ENCODE results near the gene SLC36A4. TPM values are rescaled to one million over a fixed set of nuclear protein-coding genes. Genes with fewer than 3 reads are reported as not detected.
A peak's percentile ranks its signal among the peaks of the same experiment; 100 is the strongest.

Gene SLC36A4
- total and polyA plus RNA-seq, 2 donors (not counting 1 experiment from before 2014, with no cell fraction given): 7.3 to 22.7 TPM

DNA sequence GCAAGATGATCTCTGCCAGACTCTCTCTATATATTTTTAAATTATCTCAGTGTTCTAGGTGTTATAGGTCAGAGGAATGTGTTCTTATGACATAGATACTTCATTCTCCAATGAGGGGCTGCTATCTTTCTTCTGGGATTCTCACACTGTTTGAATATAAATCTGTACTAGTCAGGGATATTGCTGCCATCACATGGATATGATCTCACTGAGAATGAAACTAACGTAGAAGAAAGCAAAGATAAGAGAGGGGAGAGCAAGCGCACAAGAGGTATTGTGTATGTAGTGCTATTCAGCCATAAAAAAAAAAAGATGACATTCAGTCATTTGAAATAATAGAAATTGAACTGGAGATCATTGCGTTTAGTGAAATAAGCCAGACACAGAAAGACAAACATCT, 42.2 kb upstream of the SLC36A4 start:
- Histone ChIP-seq H3K4me3 (replicated peaks in 1 of 4; ENCODE audit: control extremely low read depth in 1 of 4, insufficient read depth in 1 of 4, low read depth in 3 of 4, low read length in 4 of 4) (no peak overlapping the region), H3K36me3 (ENCODE audit: control insufficient read depth, insufficient read depth, low read length) (no peaks in the 10 kb centered on the region), H4K20me1 (ENCODE audit: control insufficient read depth, extremely low read depth, insufficient read depth, low read length) (no peaks in the 10 kb centered on the region), H3K79me2 (ENCODE audit: control insufficient read depth, insufficient read depth, low read length) (no peaks in the 10 kb centered on the region), H3K4me1 (ENCODE audit: control insufficient read depth, extremely low read depth, insufficient read depth, low read length) (no peaks in the 10 kb centered on the region), H3K27ac (ENCODE audit: insufficient read depth, low read length) (no peak overlapping the region), H3K4me2 (ENCODE audit: extremely low read depth, insufficient read depth, low read length) (no peak overlapping the region), H3K27me3 (ENCODE audit: control insufficient read depth, insufficient read depth, low read length) (peaks cover 5% of the 10 kb centered on the region), H3K9me3 (ENCODE audit: control insufficient read depth, insufficient read depth, low read depth, low read length) (no peaks in the 10 kb centered on the region), H3K9ac (ENCODE audit: insufficient read depth, low read length) (no peak overlapping the region), H2AFZ (ENCODE audit: low read length) (no peak overlapping the region)
- DNase-seq (ENCODE audit: low read depth in 2 of 2): no peak
- no peak for TF ChIP-seq EZH2 (IDR thresholded peaks at IDR 0.05; ENCODE audit: low read length, missing control alignments)
- TF ChIP-seq, protein P1, sequence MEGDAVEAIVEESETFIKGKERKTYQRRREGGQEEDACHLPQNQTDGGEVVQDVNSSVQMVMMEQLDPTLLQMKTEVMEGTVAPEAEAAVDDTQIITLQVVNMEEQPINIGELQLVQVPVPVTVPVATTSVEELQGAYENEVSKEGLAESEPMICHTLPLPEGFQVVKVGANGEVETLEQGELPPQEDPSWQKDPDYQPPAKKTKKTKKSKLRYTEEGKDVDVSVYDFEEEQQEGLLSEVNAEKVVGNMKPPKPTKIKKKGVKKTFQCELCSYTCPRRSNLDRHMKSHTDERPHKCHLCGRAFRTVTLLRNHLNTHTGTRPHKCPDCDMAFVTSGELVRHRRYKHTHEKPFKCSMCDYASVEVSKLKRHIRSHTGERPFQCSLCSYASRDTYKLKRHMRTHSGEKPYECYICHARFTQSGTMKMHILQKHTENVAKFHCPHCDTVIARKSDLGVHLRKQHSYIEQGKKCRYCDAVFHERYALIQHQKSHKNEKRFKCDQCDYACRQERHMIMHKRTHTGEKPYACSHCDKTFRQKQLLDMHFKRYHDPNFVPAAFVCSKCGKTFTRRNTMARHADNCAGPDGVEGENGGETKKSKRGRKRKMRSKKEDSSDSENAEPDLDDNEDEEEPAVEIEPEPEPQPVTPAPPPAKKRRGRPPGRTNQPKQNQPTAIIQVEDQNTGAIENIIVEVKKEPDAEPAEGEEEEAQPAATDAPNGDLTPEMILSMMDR (conservative IDR thresholded peaks at IDR 0.05 in 1 of 2, IDR thresholded peaks at IDR 0.05 in 1 of 2; ENCODE audit: low read depth in 1 of 2, low read length in 2 of 2): no peak

DNA sequence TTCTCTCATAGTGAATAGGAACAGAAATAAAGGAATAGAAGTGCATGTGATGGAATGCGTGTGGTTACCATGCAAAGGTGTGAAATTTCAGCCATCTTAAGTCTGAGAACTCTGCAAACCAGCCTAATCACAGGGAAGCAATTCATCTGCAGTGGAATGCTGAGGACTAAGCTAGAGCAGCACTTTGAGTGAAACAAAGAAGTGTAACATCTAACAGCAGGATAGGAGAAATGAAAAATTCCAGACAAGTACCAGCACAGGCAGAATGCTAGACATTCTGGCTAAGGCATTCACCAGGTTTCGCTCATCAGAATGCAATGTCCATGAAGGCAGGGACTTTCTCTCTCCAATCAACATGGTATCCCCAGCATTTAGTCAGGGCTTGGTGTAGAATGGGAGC, 41.2 kb upstream of the SLC36A4 start:
- H4K20me1 ChIP-seq (ENCODE audit: control insufficient read depth, extremely low read depth, insufficient read depth, low read length): no peaks in the 10 kb centered on the region

DNA sequence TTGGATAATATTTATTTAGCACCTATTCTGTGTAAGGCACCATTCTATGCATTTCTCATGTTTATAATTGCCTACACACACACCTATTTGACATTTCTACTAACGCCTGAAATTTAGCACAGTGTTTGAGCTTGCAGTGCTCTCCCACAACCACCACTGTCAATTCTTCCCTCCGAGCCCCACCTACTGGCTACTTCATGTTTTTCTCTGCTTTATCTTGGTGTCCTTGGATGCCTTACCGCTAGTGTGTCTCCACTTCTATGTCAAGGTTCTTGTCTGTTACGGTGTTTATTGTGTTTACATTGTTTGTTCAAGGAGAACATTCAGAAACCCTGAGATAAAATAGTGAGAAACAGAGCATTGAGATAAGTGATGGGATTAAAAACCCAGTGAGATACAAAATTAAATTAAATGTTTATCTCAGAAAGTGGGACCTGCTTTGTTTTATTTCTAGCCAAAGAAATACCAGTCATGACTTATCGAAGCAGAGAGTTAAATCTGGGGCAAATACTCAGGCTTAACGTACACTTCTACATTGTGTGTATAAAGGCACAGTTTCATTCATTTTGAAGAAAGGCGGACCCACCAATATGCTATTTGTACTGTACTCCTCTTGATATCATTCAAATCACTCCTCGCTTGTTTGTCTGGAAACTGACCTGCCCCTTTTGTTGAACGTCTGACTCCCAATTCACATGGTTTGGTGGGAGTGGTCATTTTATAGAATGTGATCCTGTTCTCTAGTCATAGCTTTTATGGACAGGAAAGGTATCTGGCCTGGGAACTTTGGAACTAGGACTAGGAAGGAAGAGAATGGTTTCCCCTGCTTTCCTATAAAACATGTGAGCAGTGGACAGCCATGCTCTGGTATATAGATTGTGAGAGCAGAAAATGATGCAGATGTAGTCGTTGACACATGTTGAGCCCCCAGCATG, 39.2 kb upstream of the SLC36A4 start:
- no peak overlapping the region for H3K4me3 ChIP-seq (replicated peaks in 1 of 4; ENCODE audit: control extremely low read depth in 1 of 4, insufficient read depth in 1 of 4, low read depth in 3 of 4, low read length in 4 of 4)
- H3K4me1 ChIP-seq (ENCODE audit: control insufficient read depth, extremely low read depth, insufficient read depth, low read length): no peaks in the 10 kb centered on the region
- peak; percentile 38 to 44 for DNase-seq (ENCODE audit: low read depth in 2 of 2)
- no peaks in the 10 kb centered on the region for H3K9me3 ChIP-seq (ENCODE audit: control insufficient read depth, insufficient read depth, low read depth, low read length)
- H3K9ac ChIP-seq (ENCODE audit: insufficient read depth, low read length): no peak overlapping the region
- no peaks in the 10 kb centered on the region for H3K36me3 ChIP-seq (ENCODE audit: control insufficient read depth, insufficient read depth, low read length)
- no peak overlapping the region for H3K4me2 ChIP-seq (ENCODE audit: extremely low read depth, insufficient read depth, low read length)
- no peaks in the 10 kb centered on the region for H4K20me1 ChIP-seq (ENCODE audit: control insufficient read depth, extremely low read depth, insufficient read depth, low read length)
- H2AFZ ChIP-seq (ENCODE audit: low read length): no peak overlapping the region
- TF ChIP-seq, protein P1 (conservative IDR thresholded peaks at IDR 0.05 in 1 of 2, IDR thresholded peaks at IDR 0.05 in 1 of 2; ENCODE audit: low read depth in 1 of 2, low read length in 2 of 2): peak; percentile 62 to 71
- no peak for TF ChIP-seq EZH2 (IDR thresholded peaks at IDR 0.05; ENCODE audit: low read length, missing control alignments)
- H3K27ac ChIP-seq (ENCODE audit: insufficient read depth, low read length): no peak overlapping the region
- peaks cover 5% of the 10 kb centered on the region for H3K27me3 ChIP-seq (ENCODE audit: control insufficient read depth, insufficient read depth, low read length)
- H3K79me2 ChIP-seq (ENCODE audit: control insufficient read depth, insufficient read depth, low read length): no peaks in the 10 kb centered on the region

More for the DNA sequence above, 41.2 kb upstream of the SLC36A4 start:
- Histone ChIP-seq H3K36me3 (ENCODE audit: control insufficient read depth, insufficient read depth, low read length) (no peaks in the 10 kb centered on the region), H3K9ac (ENCODE audit: insufficient read depth, low read length) (no peak overlapping the region), H3K4me2 (ENCODE audit: extremely low read depth, insufficient read depth, low read length) (no peak overlapping the region), H3K4me3 (replicated peaks in 1 of 4; ENCODE audit: control extremely low read depth in 1 of 4, insufficient read depth in 1 of 4, low read depth in 3 of 4, low read length in 4 of 4) (no peak overlapping the region), H2AFZ (ENCODE audit: low read length) (no peak overlapping the region), H3K79me2 (ENCODE audit: control insufficient read depth, insufficient read depth, low read length) (no peaks in the 10 kb centered on the region), H3K4me1 (ENCODE audit: control insufficient read depth, extremely low read depth, insufficient read depth, low read length) (no peaks in the 10 kb centered on the region), H3K9me3 (ENCODE audit: control insufficient read depth, insufficient read depth, low read depth, low read length) (no peaks in the 10 kb centered on the region), H3K27ac (ENCODE audit: insufficient read depth, low read length) (no peak overlapping the region), H3K27me3 (ENCODE audit: control insufficient read depth, insufficient read depth, low read length) (peaks cover 5% of the 10 kb centered on the region)
- DNase-seq (ENCODE audit: low read depth in 2 of 2): peak in 1 of 2 donors; percentile 1
- TF ChIP-seq, protein P1 (conservative IDR thresholded peaks at IDR 0.05 in 1 of 2, IDR thresholded peaks at IDR 0.05 in 1 of 2; ENCODE audit: low read depth in 1 of 2, low read length in 2 of 2): no peak
- no peak for TF ChIP-seq EZH2 (IDR thresholded peaks at IDR 0.05; ENCODE audit: low read length, missing control alignments)

Data from fibroblast of lung (primary cell).